NCI-H1417 (cell line): ENCODE results near the gene CYBC1.

Experiments
- DNase-seq, 3 experiments: peaks; one replicate each; lab custom pipeline; 2025; lab: John Stamatoyannopoulos, UW

Gene CYBC1

DNA sequence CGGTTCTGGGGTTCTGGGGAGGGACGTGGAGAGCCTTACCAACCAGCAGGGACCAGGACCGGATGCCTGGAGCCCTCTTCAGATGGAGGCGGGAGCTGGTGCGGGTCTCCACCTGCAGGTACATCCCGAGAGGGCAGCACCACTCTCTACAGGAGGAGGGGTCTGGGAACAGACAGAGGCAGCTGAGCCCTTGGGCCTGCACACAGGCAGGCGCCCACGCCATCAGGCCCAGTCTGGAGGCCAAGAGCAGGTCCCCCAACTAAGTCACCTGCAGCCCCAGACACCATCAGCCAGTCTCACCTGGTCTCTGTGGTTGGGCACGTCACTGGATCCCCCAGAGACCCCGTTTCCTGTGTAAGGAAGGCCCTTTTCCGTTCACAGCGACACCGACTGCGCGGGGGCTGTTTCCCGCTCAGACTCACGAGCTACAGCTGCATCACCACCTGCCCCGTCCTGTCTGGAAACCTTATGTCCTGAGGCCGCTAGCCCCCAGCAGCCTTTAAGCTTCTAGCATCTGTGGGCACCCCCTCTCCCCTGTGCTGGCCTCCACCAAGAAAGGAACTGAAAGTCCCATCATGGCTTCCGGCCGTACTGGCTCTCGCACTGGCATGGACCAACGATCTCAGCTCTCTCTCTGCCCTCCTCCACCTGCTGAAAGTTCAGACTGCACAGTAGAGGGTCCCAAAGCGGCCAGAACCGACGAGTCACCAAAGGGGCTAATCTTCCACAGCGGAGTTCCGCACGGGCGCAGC is 1.2 kb downstream of the CYBC1 start:
- peak in 2 of 3 experiments; percentile 73 to 87 for DNase-seq

DNA sequence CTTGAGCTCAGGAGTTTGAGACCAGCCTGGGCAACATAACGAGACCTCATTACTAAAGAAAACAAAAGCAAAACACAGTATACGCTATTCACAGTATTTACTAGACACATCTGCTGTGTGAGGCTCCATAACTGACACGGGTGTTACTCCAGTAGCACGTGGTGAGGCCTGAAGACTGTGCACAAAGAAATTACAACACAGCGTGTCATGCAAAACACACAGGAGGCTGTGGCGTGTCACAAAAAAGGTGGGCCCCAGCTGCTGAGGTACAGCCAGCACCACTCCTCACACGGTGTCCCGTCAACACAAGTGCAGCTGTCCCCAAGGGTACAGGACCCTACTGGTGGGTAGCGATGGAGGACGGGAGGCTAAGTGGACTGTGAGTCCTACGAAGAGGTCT is 2.7 kb downstream of the CYBC1 start:
- DNase-seq = no peak

DNA sequence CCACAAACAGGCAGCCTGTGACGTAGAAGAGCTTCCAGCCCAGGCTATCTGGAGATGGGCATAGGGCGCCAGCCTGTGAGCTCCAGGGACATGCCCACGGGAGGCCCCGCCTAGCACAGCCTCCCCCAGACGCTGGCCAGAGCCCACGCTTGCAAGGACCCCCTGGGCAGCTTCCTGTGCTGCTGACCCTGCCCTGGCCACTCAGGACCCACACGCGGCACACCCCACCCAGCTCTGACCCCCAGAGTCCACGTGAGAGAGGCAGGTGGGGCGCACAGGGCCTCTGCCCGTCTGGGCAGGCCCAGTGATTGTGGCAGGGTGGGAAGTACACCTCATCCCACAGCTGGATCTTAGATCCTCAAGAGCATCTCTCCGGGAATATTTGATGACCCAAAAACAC is 3.9 kb downstream of the CYBC1 start:
- DNase-seq = no peak

DNA sequence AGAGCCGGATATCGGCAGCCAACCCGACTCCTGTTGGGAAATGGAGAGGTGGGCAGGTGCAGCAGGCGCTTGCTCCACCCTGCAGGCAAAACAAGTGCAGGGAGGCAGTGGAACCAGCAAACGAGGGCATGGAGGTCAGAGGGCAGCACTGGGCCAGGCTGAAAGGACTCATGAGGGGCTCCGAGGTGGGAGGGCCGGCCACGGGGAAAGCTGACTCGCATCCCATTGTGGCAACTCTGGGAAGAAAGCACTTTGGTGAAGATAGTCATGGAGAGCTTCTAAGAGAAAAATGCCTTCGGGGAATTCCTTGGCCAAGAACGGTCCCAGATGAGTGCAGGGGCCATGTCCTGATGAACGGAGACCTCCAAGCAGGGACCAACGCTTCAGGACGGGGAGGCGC is 4.4 kb downstream of the CYBC1 start:
- no peak for DNase-seq

DNA sequence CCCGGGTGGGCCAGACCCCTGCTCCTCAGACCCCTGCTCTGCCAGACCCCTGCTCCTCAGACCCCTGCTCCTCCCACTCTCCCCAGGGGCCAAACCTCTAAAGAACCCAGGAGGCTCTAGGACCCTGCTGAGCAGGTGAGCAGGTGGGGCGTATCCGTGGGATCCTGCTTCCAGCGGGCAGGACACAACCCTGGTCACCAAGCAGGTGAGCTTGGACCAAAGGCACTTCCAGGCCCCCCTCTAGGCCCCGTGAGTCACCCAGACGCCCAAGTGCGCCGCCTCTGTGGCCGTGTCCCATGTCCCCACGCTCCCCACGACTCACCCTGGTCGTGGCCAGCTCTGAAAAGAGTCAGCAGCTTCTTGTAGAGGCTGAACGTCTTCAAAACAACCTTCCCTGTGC is 5.0 kb downstream of the CYBC1 start:
- no peak for DNase-seq

DNA sequence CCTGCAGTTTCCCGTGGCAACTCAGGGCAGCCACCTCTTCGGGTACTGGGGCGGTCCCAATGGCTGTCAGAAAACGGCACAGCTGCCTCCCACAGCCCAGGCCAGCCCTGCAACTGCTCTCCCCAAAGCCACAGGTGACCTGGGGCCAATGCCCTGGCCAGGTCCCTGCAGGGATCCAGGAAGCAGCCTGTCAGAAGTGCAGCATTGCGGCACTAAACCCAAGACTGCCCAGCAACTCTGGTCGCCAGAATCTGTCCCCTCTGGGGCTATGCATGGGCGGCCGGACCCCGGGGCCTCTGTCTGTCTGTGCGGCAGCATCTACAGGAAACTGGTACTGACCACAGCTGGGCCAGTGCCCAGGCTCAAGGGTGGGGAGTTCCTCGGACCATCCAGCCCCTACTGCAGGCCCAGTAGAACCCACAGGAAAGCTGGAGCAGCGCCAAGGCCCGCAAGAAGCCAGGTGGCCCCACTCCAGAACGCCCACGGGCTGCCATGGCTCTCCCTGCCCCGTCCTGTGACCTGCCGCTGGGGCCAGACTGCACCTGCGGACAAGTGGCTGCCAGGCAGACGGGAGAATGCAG is 5.5 kb downstream of the CYBC1 start:
- DNase-seq = no peak

DNA sequence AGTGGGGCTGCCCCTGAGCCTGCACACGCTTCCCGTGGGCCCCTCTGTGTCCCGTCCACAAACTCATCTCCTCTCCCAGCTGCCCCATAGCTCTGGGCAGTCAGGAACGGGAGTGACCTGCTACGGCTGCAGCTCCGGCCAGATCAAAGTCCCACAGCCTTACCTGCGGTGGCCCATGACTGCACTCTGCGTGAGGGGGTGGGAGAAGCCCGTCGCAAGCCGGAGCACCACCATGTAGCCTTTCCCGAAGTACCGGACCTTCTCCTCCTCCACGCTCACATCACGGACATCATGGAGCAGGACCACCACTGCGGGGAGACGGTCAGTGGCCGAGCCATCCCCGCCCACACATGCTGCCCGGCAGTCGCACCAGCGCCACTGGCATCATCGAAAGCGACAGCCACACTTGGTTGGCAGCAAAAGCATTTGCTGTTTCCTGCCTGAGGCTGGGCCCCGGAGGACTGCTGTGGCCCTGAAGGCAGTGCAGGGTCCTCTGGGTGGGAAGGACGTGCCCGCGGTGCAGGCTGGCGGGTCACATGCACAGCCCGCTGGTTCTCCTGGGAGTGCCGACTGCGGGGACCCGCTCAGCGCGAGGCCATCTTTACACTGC is 6.2 kb downstream of the CYBC1 start:
- no peak for DNase-seq

DNA sequence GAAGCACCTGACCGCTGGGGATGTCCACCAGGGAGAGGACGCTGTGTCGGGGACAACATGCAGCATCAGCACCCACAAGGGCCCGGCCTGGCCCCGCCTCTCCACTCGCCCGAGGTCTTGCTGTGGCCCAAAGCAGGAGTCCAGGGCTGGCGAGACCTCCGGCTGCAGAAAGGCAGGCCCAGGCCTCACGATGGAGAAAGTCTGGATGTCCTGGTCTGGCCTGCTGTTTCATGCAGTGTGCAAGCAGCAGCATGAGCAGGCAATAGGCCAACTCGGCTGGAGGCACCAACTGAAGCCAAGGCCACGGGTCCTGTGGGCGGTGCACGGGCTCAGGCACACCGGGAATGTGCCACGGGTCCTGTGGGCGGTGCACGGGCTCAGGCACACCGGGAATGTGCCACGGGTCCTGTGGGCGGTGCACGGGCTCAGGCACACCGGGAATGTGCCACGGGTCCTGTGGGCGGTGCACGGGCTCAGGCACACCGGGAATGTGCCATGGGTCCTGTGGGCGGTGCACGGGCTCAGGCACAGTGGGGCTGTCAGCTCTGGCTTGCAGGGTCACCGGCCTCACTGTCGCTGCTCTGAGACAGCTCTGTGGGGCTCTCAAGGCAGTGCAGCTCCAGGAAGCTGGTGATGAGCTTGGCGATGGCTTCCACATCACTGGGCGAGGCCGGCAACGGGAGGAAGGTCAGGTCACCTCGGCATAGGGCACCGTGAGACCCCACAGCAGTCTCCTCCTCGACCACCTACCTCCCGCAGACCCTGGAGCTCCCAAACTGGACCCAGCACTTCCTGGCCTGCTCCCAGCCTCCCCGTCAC is 6.9 kb downstream of the CYBC1 start:
- no peak for DNase-seq

DNA sequence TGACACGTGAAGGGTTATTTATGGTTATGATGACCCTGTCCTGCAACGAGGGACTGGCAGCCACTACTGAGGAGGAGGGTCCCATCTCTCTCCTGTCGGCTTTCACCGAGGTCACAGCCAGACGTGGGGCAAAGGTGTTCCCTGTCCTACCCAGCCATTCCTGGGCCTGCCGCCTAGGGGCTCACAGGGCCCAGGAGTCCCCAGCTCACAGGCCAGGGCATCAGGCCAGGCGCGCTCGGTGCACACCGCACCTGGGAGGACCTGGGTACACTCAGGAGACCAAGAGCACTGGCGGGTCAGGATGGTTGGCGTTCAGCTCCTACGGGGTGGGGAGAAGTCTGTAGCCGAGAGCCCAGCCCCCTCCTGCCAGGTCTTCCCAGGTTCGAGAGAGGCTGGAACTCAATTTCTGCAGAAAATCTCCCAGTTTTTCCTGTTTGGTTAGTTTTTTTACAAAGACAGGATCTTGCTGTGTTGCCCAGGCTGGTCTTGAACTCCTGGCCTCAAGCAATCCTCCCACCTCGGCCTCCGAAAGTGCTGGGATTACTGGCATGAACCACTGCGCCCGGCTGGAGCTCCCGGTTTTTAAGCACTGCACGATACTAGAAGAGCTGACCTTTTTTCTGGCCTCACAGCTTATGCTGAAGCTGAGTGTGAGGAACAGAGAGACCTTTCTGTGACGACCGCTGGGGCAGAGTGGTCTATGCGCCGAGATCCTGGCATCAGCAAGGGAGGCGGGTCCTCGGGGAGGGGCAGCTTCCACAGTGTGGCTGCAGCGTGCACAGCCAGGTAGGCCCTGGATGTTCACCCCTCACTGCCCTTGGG is 7.7 kb downstream of the CYBC1 start:
- DNase-seq = no peak

DNA sequence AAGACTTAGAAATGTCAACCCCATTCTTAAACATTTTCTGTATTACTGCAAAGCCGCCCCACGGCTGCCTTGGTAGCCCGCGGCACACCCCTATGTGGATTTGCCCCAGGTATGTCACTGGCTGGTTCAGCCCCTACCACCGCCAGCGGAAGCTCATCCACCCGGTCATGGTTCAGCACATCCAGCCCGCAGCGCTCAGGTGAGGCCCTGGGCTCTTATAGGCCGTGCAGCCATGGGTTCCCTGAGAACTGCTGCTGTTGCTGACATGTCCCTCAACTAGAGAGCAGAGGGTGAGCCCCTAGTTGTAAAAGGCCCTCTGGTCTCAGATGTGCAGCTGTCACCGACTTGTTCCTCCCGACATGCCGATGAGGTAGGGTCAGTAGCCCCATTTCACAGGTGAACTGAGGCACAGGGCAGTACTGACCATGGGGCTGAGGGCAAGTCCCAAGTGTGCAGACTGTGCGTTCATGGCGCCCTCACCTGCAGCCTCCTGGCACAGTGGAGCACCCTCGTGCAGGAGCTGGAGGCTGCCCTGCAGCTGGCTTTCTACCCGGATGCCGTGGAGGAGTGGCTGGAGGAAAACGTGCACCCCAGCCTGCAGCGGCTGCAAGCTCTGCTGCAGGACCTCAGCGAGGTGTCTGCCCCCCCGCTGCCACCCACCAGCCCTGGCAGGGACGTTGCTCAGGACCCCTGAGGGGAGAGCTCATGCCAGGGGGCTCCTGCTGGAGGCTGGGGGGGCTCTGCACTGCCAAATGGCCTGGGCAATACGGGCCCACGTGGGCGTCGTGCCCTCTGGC is 8.7 kb downstream of the CYBC1 start:
- no peak for DNase-seq

DNA sequence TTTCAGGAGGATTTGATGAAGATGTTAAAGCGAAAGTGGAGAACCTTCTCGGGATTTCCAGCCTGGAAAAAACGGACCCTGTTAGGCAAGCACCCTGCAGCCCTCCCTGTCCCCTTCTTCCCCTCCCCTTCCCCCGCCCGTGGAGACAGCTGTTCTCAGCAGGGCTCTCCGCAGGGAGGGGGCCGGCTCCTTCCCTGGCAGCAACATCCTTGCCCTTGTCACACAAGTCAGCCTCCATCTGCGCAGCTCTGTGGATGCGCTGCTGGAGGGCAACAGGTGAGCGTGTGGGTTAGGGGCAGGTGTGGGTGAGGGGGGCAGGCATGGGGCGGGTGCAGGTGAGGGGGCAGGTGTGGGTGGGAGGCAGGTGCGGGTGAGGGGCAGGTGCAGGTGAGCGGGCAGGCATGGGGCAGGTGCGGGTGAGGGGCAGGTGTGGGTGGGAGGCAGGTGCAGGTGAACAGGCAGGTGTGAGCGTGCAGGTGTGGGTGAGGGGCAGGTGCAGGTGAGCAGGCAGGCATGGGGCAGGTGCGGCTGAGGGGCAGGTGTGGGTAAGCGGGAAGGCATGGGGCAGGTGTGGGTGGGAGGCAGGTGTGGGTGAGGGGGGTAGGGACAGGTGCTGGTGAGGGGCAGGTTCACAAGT is 9.4 kb downstream of the CYBC1 start:
- peak in 1 of 3 experiments; percentile 71 for DNase-seq

DNA sequence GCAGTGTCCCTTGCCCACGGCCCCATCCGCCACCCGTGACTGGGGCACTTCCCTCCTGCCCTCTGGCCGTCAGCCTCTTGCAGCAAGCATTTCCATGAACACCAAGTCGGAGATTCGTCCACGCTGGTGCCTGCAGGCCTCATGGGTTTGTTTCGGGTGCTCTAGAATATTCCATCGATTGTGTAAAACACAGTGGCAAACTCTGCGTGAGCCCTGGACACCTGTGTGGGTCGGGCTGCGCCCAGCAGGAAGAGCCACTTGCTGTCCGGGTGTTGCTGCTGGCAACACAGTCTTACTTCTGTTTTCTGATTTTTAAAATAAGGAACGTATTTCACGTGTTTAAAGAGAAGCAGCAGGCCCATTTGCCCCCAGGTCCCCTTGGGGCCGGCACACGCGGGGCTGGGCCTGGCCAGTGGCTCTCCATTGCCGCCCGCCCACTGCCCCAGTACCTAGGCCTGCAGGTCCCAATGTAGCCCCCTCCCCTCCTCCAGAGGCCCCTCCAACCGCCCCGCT is 10.0 kb downstream of the CYBC1 start:
- DNase-seq = no peak

DNA sequence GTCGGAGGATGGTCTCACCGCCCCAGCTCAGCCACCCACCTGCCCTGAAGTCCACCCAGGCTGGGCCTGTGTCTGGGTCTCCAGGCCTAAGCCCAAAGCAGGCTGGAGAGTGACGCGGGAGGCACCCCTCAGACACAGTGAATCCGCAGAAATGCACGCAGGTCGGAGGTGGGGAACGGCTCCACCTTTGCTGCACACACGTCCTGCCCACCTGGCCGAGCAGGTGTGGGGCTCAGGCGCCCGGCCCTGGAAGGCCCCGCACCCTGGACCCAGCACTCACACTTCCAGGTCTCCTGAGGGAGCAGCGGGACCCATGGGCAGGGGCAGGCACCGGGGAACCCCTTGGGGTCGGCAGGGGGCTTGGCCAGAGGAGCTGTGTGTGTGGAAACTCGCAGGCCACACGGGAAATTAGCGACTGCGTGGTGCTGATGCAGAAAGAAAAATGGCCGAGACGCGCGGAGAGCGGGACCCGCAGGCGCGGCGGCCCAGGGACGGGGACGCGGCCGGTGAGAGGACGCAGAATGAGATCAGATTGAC is 10.7 kb downstream of the CYBC1 start:
- DNase-seq = no peak

DNA sequence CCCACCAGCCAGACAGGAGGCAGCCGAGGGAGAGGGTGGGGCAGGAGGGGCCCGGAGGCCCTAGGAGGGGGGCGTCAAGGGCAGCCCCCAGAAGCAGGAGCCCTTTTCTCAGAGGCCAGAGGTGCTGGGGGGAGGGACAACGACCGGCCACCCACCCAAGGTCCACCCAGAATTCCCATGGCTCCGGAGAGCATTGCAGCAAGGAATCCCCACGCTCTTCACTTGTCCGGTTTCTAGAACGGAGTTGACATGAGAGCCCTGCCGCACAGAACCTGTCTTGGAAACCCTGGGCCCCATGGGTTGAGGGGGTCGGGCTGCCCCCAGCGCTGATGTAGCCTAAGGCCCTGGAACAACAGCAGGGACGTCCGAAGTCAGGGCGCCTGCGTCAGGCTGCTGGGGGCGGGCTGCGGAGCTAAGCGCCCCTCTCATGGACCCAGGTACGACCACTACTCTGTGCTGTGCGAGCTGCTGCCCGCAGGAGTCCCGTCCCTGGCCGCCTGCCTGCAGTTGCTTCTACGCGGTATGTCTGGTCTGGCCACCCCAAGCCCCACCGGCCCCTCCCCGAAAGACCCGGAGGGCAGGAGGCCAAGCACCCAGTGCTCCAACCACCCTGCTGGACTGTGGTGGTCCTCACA is 11.2 kb downstream of the CYBC1 start:
- no peak for DNase-seq

DNA sequence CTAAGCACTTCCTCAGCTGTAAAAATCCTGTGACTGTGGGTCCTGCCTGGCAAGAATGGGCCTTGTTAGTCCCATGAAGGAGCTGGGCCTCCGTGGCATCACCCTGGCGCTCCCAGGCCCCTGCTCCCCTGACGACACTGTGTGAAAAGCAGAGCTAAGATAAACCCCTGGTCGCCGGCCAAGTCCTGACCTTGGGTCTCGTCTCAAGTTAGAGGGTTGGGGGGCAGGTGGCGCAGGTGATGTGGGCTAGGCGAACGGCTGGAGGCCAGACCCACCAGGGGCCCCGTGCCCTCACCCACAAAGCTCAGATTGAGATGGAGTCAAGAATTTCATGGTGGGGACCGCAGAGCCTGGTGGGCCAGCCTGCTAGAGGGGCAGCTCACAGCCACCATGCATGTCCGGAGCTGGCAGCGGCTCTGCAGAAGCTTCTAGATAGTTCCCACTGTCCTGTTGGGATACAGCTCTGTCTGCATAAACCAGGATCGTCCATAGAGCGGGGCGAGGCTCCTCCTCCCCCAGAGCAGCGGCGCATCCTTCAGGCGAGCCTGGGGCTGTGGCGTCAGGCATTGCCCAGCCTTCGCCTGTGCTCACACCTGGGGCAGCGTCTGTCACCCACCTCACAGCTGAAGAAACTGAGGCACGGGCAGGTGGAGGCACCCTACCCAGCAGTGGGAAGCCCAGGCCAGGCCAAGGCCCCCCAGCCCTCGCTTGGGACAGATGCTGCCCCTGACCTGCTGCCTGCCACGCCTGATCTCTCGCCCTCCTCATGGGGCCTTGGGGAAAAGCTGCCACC is 12.0 kb downstream of the CYBC1 start:
- no peak for DNase-seq

DNA sequence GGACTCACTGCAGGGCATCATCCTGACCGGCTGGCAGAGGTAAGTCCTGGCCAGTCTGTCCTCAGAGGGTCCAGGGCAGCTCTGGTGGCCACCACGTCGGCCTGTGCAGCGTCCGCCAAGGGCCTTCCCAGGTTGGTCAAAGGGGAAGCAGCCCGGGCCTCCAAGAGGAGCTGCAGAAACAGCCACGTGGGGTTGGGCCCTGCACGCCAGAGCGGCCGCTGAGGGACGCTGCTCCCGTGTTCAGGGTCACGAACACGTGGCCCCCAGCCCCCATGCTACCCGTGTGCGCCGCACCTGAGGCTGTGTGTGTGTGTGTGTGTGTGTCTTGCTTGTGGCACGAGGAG is 13.3 kb downstream of the CYBC1 start:
- DNase-seq = no peak

DNA sequence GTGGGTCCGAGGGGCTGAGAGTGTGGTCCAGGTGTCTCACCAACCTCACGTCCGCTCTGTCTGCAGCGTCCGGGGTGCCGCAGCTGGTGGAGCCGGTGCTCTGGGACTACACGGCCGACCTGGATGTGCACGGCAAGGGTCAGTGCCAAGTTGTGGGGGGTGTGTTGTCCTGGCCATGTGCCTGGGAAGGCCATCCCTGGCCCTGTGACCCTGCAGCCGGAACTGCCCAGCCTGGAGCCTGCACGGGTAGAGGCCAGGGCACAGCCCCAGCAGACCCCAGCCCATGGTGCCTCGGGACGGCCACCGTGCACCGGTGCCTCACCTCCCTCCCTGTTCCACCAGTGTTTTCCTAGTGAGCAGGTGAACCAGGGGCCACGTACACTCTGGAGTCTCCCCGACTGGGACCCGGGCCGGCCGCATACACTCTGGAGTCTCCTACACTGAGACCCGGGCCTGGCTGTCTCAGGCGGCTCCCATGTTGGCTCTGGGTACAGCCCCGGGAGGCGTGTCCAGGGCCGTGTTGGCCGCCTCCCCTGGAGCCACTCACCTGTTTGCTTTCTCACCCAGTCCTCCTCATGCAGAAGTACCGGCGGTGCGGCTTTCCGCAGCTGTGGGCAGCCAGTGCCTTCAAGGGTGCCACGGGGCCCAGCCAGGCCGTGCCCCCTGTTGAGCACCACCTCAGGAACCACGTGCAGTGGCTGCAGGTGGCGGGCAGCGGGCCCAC is 13.8 kb downstream of the CYBC1 start:
- DNase-seq = no peak
